Stimulated activated naive CD8-positive, alpha-beta T cell treated with anti-CD3 and anti-CD28 coated beads, Interleukin-15, Interleukin-2, amounts not matched to agents 100 ng/mL and 50 ng/mL, for 24 hours (primary cell): Measurements from ENCODE around the gene ADGRF5.
A peak's percentile ranks its signal among the peaks of the same experiment; 100 is the strongest.
"Not testable (repeated sequence)": the region's sequence is repeated elsewhere in the genome, so short reads cannot be mapped to it uniquely, and the experiment has no call there.

ENCODE experiments used
- H3K27ac Mint-ChIP-seq: one replicate; pipeline ENCODE4 v1.8.0; 2021; ENCODE audit warnings: mild to moderate bottlenecking, mixed read lengths
- H3K27me3 Mint-ChIP-seq: one replicate; pipeline ENCODE4 v1.8.0; 2021; ENCODE audit warnings: mixed read lengths
- H3K36me3 Mint-ChIP-seq: one replicate; pipeline ENCODE4 v1.8.0; 2021; ENCODE audit warnings: low read depth, mixed read lengths
- H3K4me1 Mint-ChIP-seq: one replicate; pipeline ENCODE4 v1.8.0; 2021; ENCODE audit warnings: low read depth, mixed read lengths
- H3K4me3 Mint-ChIP-seq: one replicate; pipeline ENCODE4 v1.8.0; 2021; ENCODE audit warnings: mild to moderate bottlenecking, mixed read lengths
- H3K9me3 Mint-ChIP-seq: one replicate; pipeline ENCODE4 v1.8.0; 2021; ENCODE audit warnings: mixed read lengths

ADGRF5 gene

DNA sequence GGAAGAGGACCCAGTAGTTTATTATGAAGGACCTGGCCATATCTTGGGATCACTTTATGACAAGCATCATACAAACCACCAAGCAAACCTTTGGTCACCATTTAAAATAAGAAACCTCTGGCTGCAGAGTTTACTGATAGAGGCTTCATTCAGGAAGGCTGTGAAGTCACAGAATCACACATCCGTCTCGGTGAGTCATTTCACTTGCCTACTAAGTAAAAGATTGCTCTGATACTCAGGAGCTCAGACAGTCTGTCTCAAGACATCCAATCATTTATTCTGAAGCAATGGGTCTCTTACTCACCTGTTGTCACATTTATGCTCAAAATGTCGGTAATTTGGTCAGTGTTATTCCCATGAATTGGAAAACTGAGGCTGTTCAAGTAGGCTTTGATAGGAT is 33.7 kb downstream of the ADGRF5 start:
- no peak overlapping the region for H3K4me3 Mint-ChIP-seq
- H3K36me3 Mint-ChIP-seq = no peaks in the 10 kb centered on the region
- no peaks in the 10 kb centered on the region for H3K9me3 Mint-ChIP-seq
- H3K27me3 Mint-ChIP-seq = peaks cover 7% of the 10 kb centered on the region
- H3K4me1 Mint-ChIP-seq = no peaks in the 10 kb centered on the region
- H3K27ac Mint-ChIP-seq = no peak overlapping the region

DNA sequence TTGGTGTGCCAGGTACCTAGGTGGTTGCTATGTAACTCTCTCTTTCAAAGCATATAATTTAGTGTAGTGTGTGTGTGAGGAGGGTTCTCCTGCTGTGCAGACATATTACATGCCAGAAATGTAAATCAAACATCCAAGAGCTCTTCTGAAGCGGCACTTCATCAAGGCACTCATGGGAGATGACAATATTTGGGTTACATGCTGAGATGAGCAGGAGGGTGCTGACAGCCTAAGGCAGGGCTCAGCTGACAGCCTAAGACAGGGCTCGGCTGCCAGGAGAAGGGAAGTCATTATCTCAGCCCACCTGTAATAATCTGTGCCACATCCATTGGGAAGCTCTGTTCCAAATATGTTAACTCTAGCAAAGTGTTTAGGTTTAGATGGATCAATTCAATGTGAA is 39.1 kb downstream of the ADGRF5 start:
- H3K9me3 Mint-ChIP-seq = no peaks in the 10 kb centered on the region
- H3K27me3 Mint-ChIP-seq = peaks cover under 1% of the 10 kb centered on the region
- no peak overlapping the region for H3K27ac Mint-ChIP-seq
- no peaks in the 10 kb centered on the region for H3K4me1 Mint-ChIP-seq
- no peak overlapping the region for H3K4me3 Mint-ChIP-seq
- H3K36me3 Mint-ChIP-seq = no peaks in the 10 kb centered on the region

DNA sequence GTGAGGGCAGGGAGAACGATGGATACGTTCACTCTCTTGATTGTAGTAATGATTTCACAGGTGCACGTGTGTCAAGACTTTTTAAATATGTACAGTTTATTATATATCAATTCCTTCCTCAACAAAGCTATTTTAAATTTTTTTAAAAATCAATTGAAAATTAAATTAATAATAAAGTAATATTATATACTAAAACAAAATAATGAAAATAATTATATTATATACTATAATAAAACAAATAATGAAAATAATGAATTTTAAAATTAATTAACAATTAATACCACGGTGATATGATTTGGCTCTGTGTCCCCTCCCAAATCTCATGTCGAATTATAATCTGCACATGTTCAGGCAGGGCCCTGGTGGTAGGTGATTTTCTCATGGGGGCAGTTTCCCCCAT is 42.7 kb downstream of the ADGRF5 start:
- peaks cover 6% of the 10 kb centered on the region for H3K27me3 Mint-ChIP-seq
- no peaks in the 10 kb centered on the region for H3K9me3 Mint-ChIP-seq
- no peak overlapping the region for H3K4me3 Mint-ChIP-seq
- H3K36me3 Mint-ChIP-seq = no peaks in the 10 kb centered on the region
- H3K27ac Mint-ChIP-seq = no peak overlapping the region
- no peaks in the 10 kb centered on the region for H3K4me1 Mint-ChIP-seq

DNA sequence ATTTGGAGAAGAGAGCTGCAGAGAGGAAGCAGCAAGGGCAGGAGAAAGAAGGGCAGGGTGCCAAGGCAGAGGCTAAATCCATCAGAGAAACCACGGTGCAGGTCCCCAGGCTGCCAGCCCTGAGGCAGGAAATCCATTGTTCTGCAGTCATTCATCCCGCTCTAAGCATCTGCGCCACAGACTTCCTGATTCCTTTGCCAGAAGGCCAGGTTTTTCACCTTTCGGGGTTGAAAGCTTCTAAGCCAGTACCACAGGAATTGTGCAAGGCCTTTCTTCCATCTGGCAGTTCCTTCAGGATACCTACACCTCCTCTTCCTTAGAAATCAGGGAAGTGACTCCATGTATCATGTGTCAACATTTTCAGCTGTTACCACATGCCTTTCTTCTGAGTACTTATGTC is 45.6 kb downstream of the ADGRF5 start:
- Mint-ChIP-seq H3K9me3 (no peaks in the 10 kb centered on the region), H3K4me1 (no peaks in the 10 kb centered on the region), H3K4me3 (no peak overlapping the region), H3K27me3 (peaks cover 7% of the 10 kb centered on the region), H3K27ac (no peak overlapping the region), H3K36me3 (no peaks in the 10 kb centered on the region)

DNA sequence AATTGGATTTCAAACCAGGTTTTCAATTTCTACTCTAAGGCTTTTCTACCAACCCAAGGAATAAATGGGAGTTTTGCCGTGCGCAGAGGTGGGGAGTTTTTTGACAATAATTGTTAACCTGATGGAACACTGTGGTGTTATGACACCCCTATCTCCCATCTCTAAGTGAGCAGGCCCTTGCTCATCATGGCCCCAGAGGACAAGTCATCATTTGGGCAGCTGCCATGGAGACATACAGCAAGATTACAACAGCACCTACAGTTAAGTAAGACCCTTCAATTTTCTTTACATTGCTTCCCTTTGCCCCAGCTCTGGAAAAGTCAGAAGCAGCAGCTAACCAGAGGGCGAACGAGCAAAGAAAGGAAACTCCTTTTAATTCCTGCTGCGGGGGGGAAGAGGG is 54.3 kb downstream of the ADGRF5 start:
- H3K4me1 Mint-ChIP-seq = no peaks in the 10 kb centered on the region
- H3K36me3 Mint-ChIP-seq = no peaks in the 10 kb centered on the region
- H3K27ac Mint-ChIP-seq = no peak overlapping the region
- no peak overlapping the region for H3K4me3 Mint-ChIP-seq
- H3K9me3 Mint-ChIP-seq = no peaks in the 10 kb centered on the region
- peaks cover 25% of the 10 kb centered on the region for H3K27me3 Mint-ChIP-seq

DNA sequence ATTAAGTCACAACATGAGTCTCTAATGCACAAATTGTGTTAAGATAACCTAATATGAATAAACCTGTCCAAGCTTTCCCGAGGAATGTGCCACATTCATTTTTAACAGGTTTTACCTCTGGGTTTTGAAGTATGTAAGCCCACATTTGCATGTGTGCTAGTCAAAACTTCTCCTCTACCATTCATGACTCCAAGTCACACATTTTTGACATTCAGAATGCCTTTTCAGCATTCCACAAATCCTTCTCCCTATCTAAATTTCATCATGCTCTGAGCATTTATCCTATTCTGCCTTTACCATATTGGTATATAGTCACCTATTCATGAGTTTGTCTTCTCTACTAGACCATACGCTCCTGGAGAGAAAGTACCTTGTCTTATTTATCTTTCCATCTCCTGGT is 56.5 kb downstream of the ADGRF5 start:
- no peaks in the 10 kb centered on the region for H3K4me1 Mint-ChIP-seq
- H3K36me3 Mint-ChIP-seq = no peaks in the 10 kb centered on the region
- H3K9me3 Mint-ChIP-seq = no peaks in the 10 kb centered on the region
- H3K27me3 Mint-ChIP-seq = peaks cover 25% of the 10 kb centered on the region
- H3K4me3 Mint-ChIP-seq = no peak overlapping the region
- no peak overlapping the region for H3K27ac Mint-ChIP-seq

DNA sequence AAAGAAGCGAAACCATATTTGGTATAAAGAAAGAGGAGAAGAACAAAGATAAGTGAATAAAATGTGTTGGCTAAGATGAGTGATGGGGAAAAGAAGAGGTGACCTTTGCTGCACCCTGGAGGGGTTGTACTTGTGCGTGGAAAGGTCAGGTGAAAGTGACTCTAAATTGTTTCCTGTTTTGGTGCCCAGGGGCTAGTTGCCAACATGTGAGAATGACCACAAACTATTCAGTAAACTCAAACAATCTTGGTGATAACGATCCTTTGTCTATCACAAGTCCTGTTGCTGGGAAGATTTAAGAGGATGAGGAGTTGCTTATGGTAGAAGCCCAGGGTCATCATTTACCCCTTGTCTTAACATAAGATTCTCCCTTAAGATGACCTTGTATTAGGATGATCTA is 57.9 kb downstream of the ADGRF5 start:
- H3K27ac Mint-ChIP-seq = no peak overlapping the region
- no peaks in the 10 kb centered on the region for H3K9me3 Mint-ChIP-seq
- no peaks in the 10 kb centered on the region for H3K36me3 Mint-ChIP-seq
- peaks cover 22% of the 10 kb centered on the region for H3K27me3 Mint-ChIP-seq
- H3K4me1 Mint-ChIP-seq = no peaks in the 10 kb centered on the region
- H3K4me3 Mint-ChIP-seq = no peak overlapping the region

DNA sequence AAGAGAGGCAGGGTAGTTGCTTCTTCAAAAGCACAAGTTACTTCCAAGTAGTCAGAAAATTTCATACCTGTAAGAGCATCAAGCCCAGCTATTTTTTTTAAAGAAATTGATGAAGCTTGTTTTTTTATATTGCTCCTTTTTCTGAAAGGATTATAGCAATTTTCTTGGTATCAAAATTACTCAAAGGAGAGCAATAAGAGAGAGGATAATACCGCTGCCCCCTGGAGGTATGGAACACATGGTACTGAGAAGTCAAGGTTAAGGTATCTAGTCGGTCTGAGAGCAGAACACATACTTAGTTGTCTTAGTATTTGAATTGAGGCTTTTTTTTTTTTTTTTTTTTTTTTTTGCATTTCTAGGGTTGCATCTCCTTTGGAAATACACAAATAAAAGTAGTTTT is 59.4 kb downstream of the ADGRF5 start:
- H3K27ac Mint-ChIP-seq = no peak overlapping the region
- no peaks in the 10 kb centered on the region for H3K36me3 Mint-ChIP-seq
- no peak overlapping the region for H3K4me3 Mint-ChIP-seq
- peaks cover 22% of the 10 kb centered on the region for H3K27me3 Mint-ChIP-seq
- H3K9me3 Mint-ChIP-seq = no peaks in the 10 kb centered on the region
- H3K4me1 Mint-ChIP-seq = no peaks in the 10 kb centered on the region

DNA sequence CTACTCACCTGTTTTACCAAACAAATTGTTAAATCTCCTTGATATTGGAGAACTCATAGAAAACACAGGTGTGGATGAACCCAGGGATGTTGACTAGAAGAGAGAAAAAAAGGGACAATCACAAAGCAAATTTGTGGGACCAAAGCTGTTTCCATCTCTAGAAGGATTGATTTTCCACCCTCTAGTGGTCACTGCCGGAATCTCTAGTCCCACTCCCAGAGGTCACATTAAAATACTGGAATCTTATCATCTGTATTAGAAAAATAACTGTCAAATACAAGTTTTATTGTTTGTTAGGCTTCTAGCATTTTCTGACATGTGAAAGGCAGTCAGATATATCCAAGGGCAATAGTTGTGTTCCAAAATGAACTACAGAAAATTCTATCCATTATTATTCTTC is 65.8 kb downstream of the ADGRF5 start:
- peaks cover 13% of the 10 kb centered on the region for H3K27me3 Mint-ChIP-seq
- not testable (repeated sequence) for H3K27ac Mint-ChIP-seq, H3K36me3 Mint-ChIP-seq, H3K9me3 Mint-ChIP-seq, H3K4me1 Mint-ChIP-seq, H3K4me3 Mint-ChIP-seq

DNA sequence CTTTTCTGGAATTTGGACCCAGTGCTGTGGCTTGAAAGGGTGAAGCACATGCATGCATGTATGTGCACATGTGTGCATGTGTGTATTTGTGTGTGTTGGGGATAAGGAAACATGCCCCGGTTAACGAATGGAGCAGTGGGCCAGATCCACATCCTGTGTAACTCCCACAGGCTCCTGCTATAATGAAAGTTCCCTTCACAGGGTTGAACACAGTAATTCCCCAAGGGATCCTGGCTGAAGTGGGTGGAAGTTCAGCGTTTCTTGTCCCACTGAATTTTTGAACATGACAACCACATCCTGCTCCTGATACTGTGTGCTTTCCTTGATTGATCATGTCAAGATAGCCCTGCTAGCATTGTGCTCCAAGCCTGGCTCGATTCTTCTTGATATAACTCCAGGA is 70.2 kb downstream of the ADGRF5 start:
- not testable (repeated sequence) for H3K4me3 Mint-ChIP-seq, H3K36me3 Mint-ChIP-seq, H3K27ac Mint-ChIP-seq, H3K4me1 Mint-ChIP-seq, H3K9me3 Mint-ChIP-seq
- H3K27me3 Mint-ChIP-seq = peaks cover 40% of the 10 kb centered on the region

DNA sequence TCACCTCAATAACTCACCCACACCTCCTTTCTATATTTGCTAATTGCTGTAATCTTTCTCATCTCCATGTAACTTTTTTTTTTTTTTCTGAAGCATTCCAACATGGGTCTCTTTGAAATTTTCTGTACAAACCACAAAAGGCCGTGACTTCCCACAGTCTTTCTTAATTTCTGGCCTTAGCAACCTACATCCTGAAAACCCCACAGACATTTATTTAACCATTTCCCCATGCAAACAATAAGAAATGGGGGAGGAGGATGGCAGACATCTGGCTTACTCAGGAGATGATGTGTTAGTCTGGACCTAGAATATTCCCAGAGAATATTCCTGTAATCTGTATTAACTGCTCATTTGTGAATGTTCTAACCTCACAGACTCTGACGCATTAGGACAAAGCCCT is 70.9 kb downstream of the ADGRF5 start:
- Mint-ChIP-seq H3K9me3 (no peaks in the 10 kb centered on the region), H3K4me3 (no peak overlapping the region), H3K36me3 (no peaks in the 10 kb centered on the region), H3K27ac (no peak overlapping the region), H3K4me1 (peaks cover 5% of the 10 kb centered on the region), H3K27me3 (peaks cover 40% of the 10 kb centered on the region)

DNA sequence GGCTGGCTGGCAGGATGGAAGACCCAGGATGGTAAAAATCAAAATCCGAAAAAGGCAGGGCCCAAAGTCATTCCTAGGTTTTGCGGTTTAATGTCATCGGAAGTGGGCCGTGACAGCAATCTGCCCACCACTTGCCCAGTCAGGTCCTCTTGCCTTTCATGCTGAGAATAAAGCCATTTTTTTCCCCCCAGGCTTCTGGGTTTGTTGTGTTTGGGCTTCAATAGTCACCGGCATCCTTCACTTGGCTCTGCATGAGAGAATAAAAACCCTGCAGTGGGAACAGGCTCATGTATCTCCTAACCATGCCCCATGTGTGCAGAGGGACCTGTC is 72.4 kb downstream of the ADGRF5 start:
- peaks cover 5% of the 10 kb centered on the region for H3K4me1 Mint-ChIP-seq
- H3K4me3 Mint-ChIP-seq = no peak overlapping the region
- no peaks in the 10 kb centered on the region for H3K9me3 Mint-ChIP-seq
- H3K36me3 Mint-ChIP-seq = no peaks in the 10 kb centered on the region
- H3K27ac Mint-ChIP-seq = no peak overlapping the region
- peaks cover 38% of the 10 kb centered on the region for H3K27me3 Mint-ChIP-seq

DNA sequence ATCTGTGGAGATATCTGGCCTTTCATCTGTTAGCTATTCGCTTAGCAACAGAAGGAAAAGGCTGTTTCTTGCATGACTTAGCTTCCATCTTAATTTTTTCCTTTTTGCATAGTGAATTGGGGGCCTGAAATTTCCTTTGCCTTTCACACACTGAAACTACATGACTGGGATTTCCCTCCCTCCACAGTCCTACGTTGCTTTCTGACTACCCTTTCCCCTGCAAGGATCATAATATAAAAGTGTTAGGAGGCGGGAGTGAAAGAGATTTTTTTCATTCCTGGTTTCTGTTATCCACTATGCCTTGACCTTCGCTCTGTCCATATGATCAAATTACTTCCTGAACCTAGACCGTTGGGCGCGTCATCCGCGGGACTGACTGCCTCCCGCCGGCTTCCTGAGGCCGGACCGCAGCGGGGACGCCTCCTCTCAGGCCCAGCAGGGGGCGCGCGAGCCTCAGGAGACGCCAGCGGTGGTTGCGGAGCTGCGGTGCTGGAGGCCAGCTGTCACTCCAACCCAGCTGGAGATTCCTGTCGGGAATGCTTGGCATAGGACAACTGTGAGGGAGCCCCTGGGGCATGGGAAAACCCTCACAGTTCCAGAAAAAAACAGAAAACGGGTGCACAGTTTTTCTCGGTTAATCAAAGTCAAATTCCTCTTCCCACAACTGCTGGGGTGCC is 72.9 kb downstream of the ADGRF5 start:
- Mint-ChIP-seq H3K4me3 (peak overlapping the region; percentile 47), H3K9me3 (no peaks in the 10 kb centered on the region), H3K27ac (no peak overlapping the region), H3K27me3 (peaks cover 33% of the 10 kb centered on the region), H3K4me1 (peaks cover 5% of the 10 kb centered on the region), H3K36me3 (no peaks in the 10 kb centered on the region)

DNA sequence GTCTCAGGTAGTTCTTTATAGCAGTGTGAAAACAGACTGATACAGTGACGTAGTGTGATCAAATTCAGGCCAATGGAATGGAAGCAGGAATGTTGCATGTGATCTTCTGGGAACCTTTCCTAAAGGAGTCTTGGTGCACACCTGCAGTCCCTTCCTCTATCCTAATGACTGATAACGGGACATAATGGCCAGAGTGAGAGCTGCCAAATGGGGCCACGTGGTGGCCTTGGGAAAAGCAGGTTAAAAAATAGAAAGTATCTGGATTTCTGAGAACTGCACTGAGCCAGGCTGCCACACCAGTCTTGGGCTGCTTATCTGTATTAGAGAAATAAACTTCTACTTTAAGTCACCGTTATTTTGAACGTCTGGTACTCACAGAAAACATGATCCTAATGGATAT is 76.6 kb downstream of the ADGRF5 start:
- no peak overlapping the region for H3K4me3 Mint-ChIP-seq
- no peaks in the 10 kb centered on the region for H3K36me3 Mint-ChIP-seq
- peaks cover 5% of the 10 kb centered on the region for H3K4me1 Mint-ChIP-seq

DNA sequence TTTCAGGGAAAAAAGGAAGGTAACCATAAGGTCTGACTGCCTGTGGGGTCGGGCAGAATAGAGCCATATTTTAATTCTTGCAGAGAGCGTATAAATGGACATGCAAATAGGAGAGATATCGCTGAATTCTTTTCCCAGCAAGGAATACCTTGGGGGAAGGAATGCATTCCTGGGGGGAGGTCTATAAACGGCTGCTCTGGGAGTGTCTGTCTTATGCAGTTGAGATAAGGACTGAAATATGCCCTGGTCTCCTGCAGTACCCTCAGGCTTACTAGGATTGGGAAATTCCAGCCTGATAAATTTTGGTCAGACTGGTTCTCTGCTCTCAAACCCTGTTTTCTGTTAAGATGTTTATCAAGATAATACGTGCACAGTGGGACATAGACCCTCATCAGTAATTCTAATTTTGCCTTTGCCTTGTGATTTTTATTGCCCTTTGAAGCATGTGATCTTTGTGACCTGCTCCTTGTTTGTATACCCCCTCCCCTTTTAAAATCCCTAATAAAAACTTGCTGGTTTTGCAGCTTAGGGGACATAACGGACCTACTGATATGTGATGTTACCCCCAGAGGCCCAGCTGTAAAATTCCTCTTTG is 79.4 kb downstream of the ADGRF5 start:
- H3K27me3 Mint-ChIP-seq, H3K36me3 Mint-ChIP-seq, H3K4me1 Mint-ChIP-seq, H3K27ac Mint-ChIP-seq, H3K4me3 Mint-ChIP-seq: not testable (repeated sequence)
- H3K9me3 Mint-ChIP-seq = peaks cover 22% of the 10 kb centered on the region

More for the DNA sequence above, 76.6 kb downstream of the ADGRF5 start:
- H3K9me3 Mint-ChIP-seq = peaks cover 19% of the 10 kb centered on the region
- H3K27me3 Mint-ChIP-seq = peaks cover 19% of the 10 kb centered on the region
- H3K27ac Mint-ChIP-seq = no peak overlapping the region

DNA sequence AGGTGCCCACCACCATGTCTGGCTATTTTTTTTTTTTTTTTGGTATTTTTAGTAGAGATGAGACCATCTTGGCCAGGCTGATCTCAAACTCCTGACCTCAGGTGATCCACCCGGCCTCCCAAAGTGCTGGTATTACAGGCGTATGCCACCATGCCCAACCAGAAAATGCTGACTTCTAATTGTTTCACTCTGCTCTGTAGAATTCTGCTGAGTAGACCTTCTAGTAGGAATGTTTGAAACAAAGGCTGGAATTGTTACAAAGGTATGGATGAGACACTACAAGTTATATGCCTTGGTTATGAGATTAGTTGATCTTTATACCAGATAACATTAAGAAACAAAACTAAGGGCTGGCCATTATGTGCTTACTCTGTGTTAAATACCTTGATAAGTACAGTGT is 83.7 kb downstream of the ADGRF5 start:
- Mint-ChIP-seq H3K27me3 (no peaks in the 10 kb centered on the region), H3K4me3 (no peak overlapping the region), H3K36me3 (no peaks in the 10 kb centered on the region), H3K4me1 (no peaks in the 10 kb centered on the region), H3K9me3 (peaks cover 21% of the 10 kb centered on the region), H3K27ac (no peak overlapping the region)
